K562 (cell line): Measurements from ENCODE around the gene CDKN2B-AS1. TPM values are rescaled to one million over a fixed set of nuclear protein-coding genes. Genes with fewer than 3 reads are reported as not detected.

ENCODE experiments used
- ATAC-seq: fragments of 200-7000 bp; cut with Tn5 transposase; 3 replicates; pipeline ENCODE4 v1.9.1; 2020; ENCODE audit warnings: moderate library complexity
- BruUV-seq: library from RNA; stranded (reverse); fragments of 400-500 nt; replicated peaks from 2 replicates; lab custom pipeline; 2021; lab: Mats Ljungman, UMichigan
- CTCF ChIA-PET: fragments of 300-600 bp; formaldehyde crosslinking; extraction: SDS; loops from one replicate; lab custom pipeline; 2021; ENCODE audit warnings: low intra/inter-chr PET ratio; lab: Yijun Ruan, JAX
- POLR2A ChIA-PET: fragments of 300-600, 350-650 bp; sonication (Branson Sonifier 250); formaldehyde crosslinking; extraction: SDS; loops from one replicate; lab custom pipeline; 2021; ENCODE audit warnings: antibody characterized with exemption, inconsistent platforms; lab: Yijun Ruan, JAX
- DNase-seq, 4 experiments: peaks; one replicate each; pipeline versions ENCODE4 v3.0.0 to v3.0.0-alpha.2; 2011 to 2018; ENCODE audit warnings: low spot score in 3 of 4, mixed read lengths in 3 of 4; ENCODE audit errors: extremely low read depth in 1 of 4
- FAIRE-seq: peaks from 2 replicates; lab custom pipeline; 2011; peaks lifted over from hg19 to GRCh38; lab: Jason Lieb, UNC
- H2AFZ ChIP-seq: 2 replicates; pipeline ENCODE4 v1.6.0; 2011; ENCODE audit warnings: low read depth, low read length, control low read depth, inconsistent platforms
- H3K27ac ChIP-seq: fragments of 200-600 bp; 3 replicates; pipeline ENCODE4 v1.8.0; 2011; ENCODE audit warnings: low read depth, mild to moderate bottlenecking, control low read depth, inconsistent platforms, low read length, moderate library complexity, mixed read lengths; ENCODE audit errors: extremely low read depth
- H3K27me3 ChIP-seq, 2 experiments: fragments of 300-600 bp in 1 of 2; 2 replicates in 1 of 2; 3 replicates in 1 of 2; pipeline versions ENCODE4 v1.6.0 to v1.8.0; 2011; ENCODE audit warnings: inconsistent platforms in 2 of 2, low read length in 2 of 2, mild to moderate bottlenecking in 1 of 2, mixed read lengths in 1 of 2, moderate library complexity in 1 of 2; ENCODE audit not compliant: control insufficient read depth in 2 of 2, insufficient read depth in 2 of 2
- H3K36me3 ChIP-seq: fragments of 300-600 bp; 3 replicates; pipeline ENCODE4 v1.8.0; 2011; ENCODE audit warnings: mild to moderate bottlenecking, low read length, inconsistent platforms; ENCODE audit not compliant: control insufficient read depth, insufficient read depth
- H3K4me1 ChIP-seq, 2 experiments: fragments of 200-600 bp in 1 of 2; replicated peaks in 1 of 2; 2 replicates in 1 of 2; 3 replicates in 1 of 2; pipeline versions ENCODE4 v1.5.1 to v1.8.0; 2011; ENCODE audit warnings: inconsistent platforms in 2 of 2, low read length in 2 of 2, mild to moderate bottlenecking in 1 of 2, mixed read lengths in 1 of 2, moderate library complexity in 1 of 2; ENCODE audit not compliant: control insufficient read depth in 2 of 2, insufficient read depth in 2 of 2
- H3K4me2 ChIP-seq: 2 replicates; pipeline ENCODE4 v1.6.1; 2011; ENCODE audit warnings: low read length, control low read depth, inconsistent platforms, mixed read lengths; ENCODE audit not compliant: insufficient read depth
- H3K4me3 ChIP-seq: fragments of 200-600 bp; sonication (generic), shearing (Covaris generic); 2 replicates; pipeline ENCODE4 v1.5.1; 2016; ENCODE audit warnings: control low read depth, inconsistent platforms
- H3K79me2 ChIP-seq: fragments of 200-600 bp; 3 replicates; pipeline ENCODE4 v1.8.0; 2011; ENCODE audit warnings: low read length, inconsistent platforms; ENCODE audit not compliant: control insufficient read depth, insufficient read depth
- H3K9ac ChIP-seq, 2 experiments: 2 replicates each; pipeline versions ENCODE4 v1.6.0 to v1.6.1; 2011; ENCODE audit warnings: low read depth in 2 of 2, low read length in 2 of 2, control low read depth in 1 of 2, inconsistent platforms in 1 of 2, mild to moderate bottlenecking in 1 of 2, mixed read lengths in 1 of 2; ENCODE audit not compliant: insufficient read depth in 1 of 2
- H3K9me1 ChIP-seq: one replicate; pipeline ENCODE4 v1.6.0; 2011; ENCODE audit warnings: inconsistent platforms, mild to moderate bottlenecking, low read length, moderate library complexity; ENCODE audit not compliant: control insufficient read depth, insufficient read depth
- H3K9me3 ChIP-seq: replicated peaks from 2 replicates; pipeline ENCODE4 v1.5.1; 2011; ENCODE audit warnings: low read depth, low read length, inconsistent platforms; ENCODE audit not compliant: control insufficient read depth, insufficient read depth
- H4K20me1 ChIP-seq: replicated peaks from 2 replicates; pipeline ENCODE4 v1.6.1; 2011; ENCODE audit warnings: low read length, inconsistent platforms, mixed read lengths; ENCODE audit not compliant: control insufficient read depth, insufficient read depth
- HDAC8 ChIP-seq: fragments of 450-650 bp; IDR thresholded peaks from 2 replicates; pipeline ENCODE4 v1.6.1; 2016; ENCODE audit warnings: mild to moderate bottlenecking, missing genetic modification characterization, moderate library complexity, missing compliant biosample characterization
- HNRNPLL ChIP-seq: fragments of 200-400 bp; formaldehyde crosslinking; IDR thresholded peaks from 2 replicates; pipeline ENCODE4 v1.6.1; 2017; ENCODE audit warnings: low read length, low read depth, mild to moderate bottlenecking; ENCODE audit not compliant: poor library complexity, severe bottlenecking
- MBD2 ChIP-seq: sonication (generic); IDR thresholded peaks from 2 replicates; pipeline ENCODE4 v1.6.1; 2016; ENCODE audit warnings: low read depth, borderline replicate concordance
- MEF2D ChIP-seq: conservative IDR thresholded peaks from 2 replicates; pipeline ENCODE4 v1.6.1; 2016; ENCODE audit warnings: low read depth, missing genetic modification characterization, missing compliant biosample characterization
- MXI1 ChIP-seq: IDR thresholded peaks from 2 replicates; pipeline ENCODE4 v1.6.1; 2011; ENCODE audit warnings: low read depth, mild to moderate bottlenecking, improper control_type of control experiment, low read length
- NKRF ChIP-seq: fragments of 450-650 bp; IDR thresholded peaks from 2 replicates; pipeline ENCODE4 v1.6.1; 2016; ENCODE audit warnings: borderline replicate concordance
- NR2F6 ChIP-seq: fragments of 450-650 bp; formaldehyde crosslinking; IDR thresholded peaks from 2 replicates; pipeline ENCODE4 v1.4.0; 2020; ENCODE audit warnings: mild to moderate bottlenecking
- NR4A1 ChIP-seq, 2 experiments: fragments of 250-450 bp in 1 of 2; fragments of 450-650 bp in 1 of 2; sonication (Bioruptor Pico) in 1 of 2; IDR thresholded peaks; 2 replicates each; pipeline versions ENCODE4 v1.4.0 to v1.6.1; 2016 to 2020; ENCODE audit warnings: mild to moderate bottlenecking in 2 of 2, missing compliant biosample characterization in 1 of 2, missing genetic modification characterization in 1 of 2, moderate library complexity in 1 of 2
- PRMT5 ChIP-seq: sonication (generic); formaldehyde crosslinking; IDR thresholded peaks from 2 replicates; pipeline ENCODE4 v1.5.0; 2020; ENCODE audit warnings: missing genetic modification reagents
- RAD21 ChIP-seq, 2 experiments: fragments of 250-450 bp in 1 of 2; fragments of 450-650 bp in 1 of 2; sonication (Bioruptor Pico) in 1 of 2; formaldehyde crosslinking in 1 of 2; IDR thresholded peaks in 1 of 2; conservative IDR thresholded peaks in 1 of 2; 2 replicates each; pipeline versions ENCODE4 v1.4.0 to v1.8.0; 2020 to 2022; ENCODE audit warnings: mild to moderate bottlenecking in 2 of 2, moderate library complexity in 1 of 2
- ZNF224 ChIP-seq: sonication (generic); formaldehyde crosslinking; IDR thresholded peaks from 2 replicates; pipeline ENCODE4 v1.8.0; 2022; ENCODE audit warnings: mild to moderate bottlenecking, missing genetic modification reagents
- ZNF239 ChIP-seq: fragments of 250-450 bp; sonication (Bioruptor Pico); IDR thresholded peaks from 2 replicates; pipeline ENCODE4 v1.4.0; 2020; ENCODE audit warnings: mild to moderate bottlenecking
- ZNF24 ChIP-seq: fragments of 450-650 bp; IDR thresholded peaks from 2 replicates; pipeline ENCODE4 v1.6.1; 2016
- ZNF347 ChIP-seq: fragments of 450-650 bp; formaldehyde crosslinking; IDR thresholded peaks from 2 replicates; pipeline ENCODE4 v1.4.0; 2020; ENCODE audit warnings: low read depth, mild to moderate bottlenecking, moderate library complexity
- ZNF518B ChIP-seq: fragments of 250-450 bp; sonication (Bioruptor Pico); IDR thresholded peaks from 2 replicates; pipeline ENCODE4 v1.5.0; 2021; ENCODE audit warnings: mild to moderate bottlenecking, moderate library complexity
- ZNF639 ChIP-seq, 2 experiments: fragments of 200-800 bp in 1 of 2; sonication (Bioruptor generic) in 1 of 2; sonication (generic) in 1 of 2; formaldehyde crosslinking in 1 of 2; IDR thresholded peaks in 1 of 2; conservative IDR thresholded peaks in 1 of 2; 2 replicates each; pipeline versions ENCODE4 v1.5.0 to v1.6.1; 2016 to 2020; ENCODE audit warnings: missing compliant biosample characterization in 1 of 2, missing genetic modification characterization in 1 of 2, missing genetic modification reagents in 1 of 2
- in situ Hi-C: fragments of 300-500 bp; cut with MboI; formaldehyde crosslinking; loops from 4 replicates; pipeline ENCODE4 v1.15.0; 2018; ENCODE audit warnings: inconsistent platforms, mixed read lengths
- intact Hi-C: fragments of 100-400 bp; cut with micrococcal nuclease; formaldehyde crosslinking; loops from 2 replicates; pipeline ENCODE4 v1.14.2; 2022
- polyA plus RNA-seq, 8 experiments: library from polyadenylated mRNA; depleted of rRNA in 4 of 8; stranded (reverse) in 5 of 8; unstranded in 3 of 8; fragments of >200 nt; fragmentation: Nextera tagmentation in 2 of 8; fragmentation: Illumina TruSeq in 1 of 8; extraction: Ambion mirVana in 2 of 8; extraction: Trizol in 1 of 8; gene quantifications; 2 replicates each; pipeline versions ENCODE4 v1.2.1 to v1.2.3, GENCODE V29; 2011 to 2014; ENCODE audit warnings: inconsistent platforms in 1 of 8, missing spikeins in 1 of 8
- total RNA-seq, 7 experiments: library from RNA; depleted of rRNA in 6 of 7; stranded (reverse); fragments of >200 nt in 6 of 7; fragmentation: Illumina TruSeq in 2 of 7; extraction: Trizol in 2 of 7; gene quantifications; 2 replicates each; pipeline versions ENCODE4 v1.2.1 to v1.2.3, GENCODE V29; 2011 to 2021; ENCODE audit warnings: low replicate concordance in 1 of 7

The CDKN2B-AS1 gene
- total and polyA plus RNA-seq, 9 of the 15 experiments (the other 6 are each of a cell fraction or from before 2014, with no cell fraction given): not detected

- TF ChIP-seq HNRNPLL (no peak), MEF2D (tag) (no peak), RAD21 (CRISPR knock-in tag; conservative IDR thresholded peaks at IDR 0.05 in 1 of 2, IDR thresholded peaks at IDR 0.05 in 1 of 2) (no peak), HDAC8 (tag) (no peak), NR2F6 (CRISPR knock-in tag) (no peak), ZNF239 (CRISPR knock-in tag) (no peak), NKRF (no peak)
Measured at GRCh38 chr9:22054529-22054928, 59.9 kb downstream of the CDKN2B-AS1 start (continued).

GRCh38 chr9:22055090-22055489 is 60.5 kb downstream of the CDKN2B-AS1 start:
- DNase-seq (no peak), ATAC-seq (no peak), FAIRE-seq (no peak)
- intact Hi-C loops: no loop called here
- no peak overlapping the region for H3K4me3 ChIP-seq
- in situ Hi-C loops: no loop called here
- H3K79me2 ChIP-seq: no peaks in the 10 kb centered on the region
- no peaks in the 10 kb centered on the region for H3K27me3 ChIP-seq
- H2AFZ ChIP-seq: no peak overlapping the region
- H3K4me1 ChIP-seq: no peaks in the 10 kb centered on the region
- no peaks in the 10 kb centered on the region for H3K9me1 ChIP-seq
- no peaks in the 10 kb centered on the region for H3K9me3 ChIP-seq
- no TSS peak for BruUV-seq
- no peak overlapping the region for H3K27ac ChIP-seq
- H3K36me3 ChIP-seq: no peaks in the 10 kb centered on the region
- H3K4me2 ChIP-seq: no peak overlapping the region
- POLR2A ChIA-PET: no interaction called here
- H3K9ac ChIP-seq: no peak overlapping the region
- CTCF ChIA-PET: no interaction called here
- H4K20me1 ChIP-seq: no peaks in the 10 kb centered on the region
- no peak for TF ChIP-seq NR4A1 (CRISPR knock-in tag; IDR thresholded peaks at IDR 0.05)
- no peak for TF ChIP-seq NR4A1 (tag; IDR thresholded peaks at IDR 0.05)
- no peak for TF ChIP-seq ZNF639 (CRISPR knock-in tag; conservative IDR thresholded peaks at IDR 0.05 in 1 of 2, IDR thresholded peaks at IDR 0.05 in 1 of 2)
- no peak for TF ChIP-seq MBD2
- TF ChIP-seq ZNF224 (CRISPR knock-in tag): no peak
- TF ChIP-seq ZNF518B (CRISPR knock-in tag): no peak
- TF ChIP-seq ZNF24: no peak
- no peak for TF ChIP-seq PRMT5
- TF ChIP-seq MXI1: no peak
- TF ChIP-seq ZNF347 (CRISPR knock-in tag): no peak
